Activated B cell treated with CpG ODN at 0.5 μM for 24 hours (primary cell): ENCODE results near the gene DYNC2H1. TPM values are rescaled to one million over a fixed set of nuclear protein-coding genes. Genes with fewer than 3 reads are reported as not detected.

Source experiments
- ATAC-seq: fragments of 200-7000 bp; cut with Tn5 transposase; one replicate; pipeline ENCODE4 v1.10.0; 2021; ENCODE audit warnings: low read depth, mild to moderate bottlenecking, moderate library complexity
- CTCF ChIA-PET: fragments of 350-600 bp; sonication (Branson Sonifier 250); formaldehyde crosslinking; loops from one replicate; lab custom pipeline; 2021; ENCODE audit warnings: antibody characterized with exemption; lab: Charles Lee
- POLR2A ChIA-PET: fragments of 350-600 bp; sonication (Branson Sonifier 250); formaldehyde crosslinking; loops from one replicate; lab custom pipeline; 2021; ENCODE audit warnings: antibody characterized with exemption; lab: Charles Lee
- DNase-seq: peaks from one replicate; pipeline ENCODE4 v3.0.0; 2022
- H3K27ac Mint-ChIP-seq: one replicate; pipeline ENCODE4 v1.8.0; 2020; ENCODE audit warnings: mixed read lengths
- H3K27me3 Mint-ChIP-seq: one replicate; pipeline ENCODE4 v1.8.0; 2021; ENCODE audit warnings: mixed read lengths
- H3K36me3 Mint-ChIP-seq: one replicate; pipeline ENCODE4 v1.8.0; 2021; ENCODE audit warnings: low read depth, mixed read lengths
- H3K4me1 Mint-ChIP-seq: one replicate; pipeline ENCODE4 v1.8.0; 2021; ENCODE audit warnings: mixed read lengths
- H3K4me3 Mint-ChIP-seq: one replicate; pipeline ENCODE4 v1.8.0; 2020; ENCODE audit warnings: mild to moderate bottlenecking, mixed read lengths
- H3K9me3 Mint-ChIP-seq: one replicate; pipeline ENCODE4 v1.8.0; 2020; ENCODE audit warnings: mixed read lengths
- intact Hi-C: fragments of 100-400 bp; cut with micrococcal nuclease; formaldehyde crosslinking; loops from one replicate; pipeline ENCODE4 v1.15.1; 2024
- total RNA-seq: library from RNA; stranded (reverse); gene quantifications from 2 replicates; pipeline ENCODE4 v1.2.3, GENCODE V29; 2022
- TF ChIP-seq, protein P1 (sequence below): fragments of 200-600 bp; IDR thresholded peaks from one replicate; pipeline ENCODE4 v1.8.0; 2022; ENCODE audit warnings: antibody characterized with exemption, mild to moderate bottlenecking

Gene DYNC2H1
- total RNA-seq, 1 donor from 2014 or later: 3.2 TPM

DNA sequence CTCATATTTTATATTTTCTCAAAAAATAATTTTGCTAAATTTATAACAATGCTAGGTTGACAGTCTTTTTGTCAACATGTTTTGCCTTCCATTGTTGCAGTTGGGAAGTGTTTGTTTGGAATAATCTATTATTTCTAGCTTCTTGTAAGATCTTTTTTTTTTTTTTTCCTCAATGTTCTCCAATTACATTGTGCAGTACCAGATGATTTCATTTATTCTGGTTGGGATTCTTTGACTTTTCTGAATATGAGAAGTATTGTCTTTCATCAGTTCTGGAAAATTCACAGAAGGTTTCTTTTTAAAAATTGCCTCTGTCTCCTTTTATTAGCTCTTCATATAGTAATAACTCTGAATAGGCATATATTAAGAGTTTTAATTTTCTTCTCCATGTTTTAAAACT lies 245.4 kb downstream of the DYNC2H1 start:
- POLR2A ChIA-PET: no interaction called here
- no peak overlapping the region for H3K27ac Mint-ChIP-seq
- H3K9me3 Mint-ChIP-seq: peaks cover 2% of the 10 kb centered on the region
- H3K36me3 Mint-ChIP-seq: no peaks in the 10 kb centered on the region
- H3K4me3 Mint-ChIP-seq: no peak overlapping the region
- CTCF ChIA-PET: no interaction called here
- no peak for DNase-seq
- intact Hi-C loops: no loop called here
- TF ChIP-seq, protein P1, sequence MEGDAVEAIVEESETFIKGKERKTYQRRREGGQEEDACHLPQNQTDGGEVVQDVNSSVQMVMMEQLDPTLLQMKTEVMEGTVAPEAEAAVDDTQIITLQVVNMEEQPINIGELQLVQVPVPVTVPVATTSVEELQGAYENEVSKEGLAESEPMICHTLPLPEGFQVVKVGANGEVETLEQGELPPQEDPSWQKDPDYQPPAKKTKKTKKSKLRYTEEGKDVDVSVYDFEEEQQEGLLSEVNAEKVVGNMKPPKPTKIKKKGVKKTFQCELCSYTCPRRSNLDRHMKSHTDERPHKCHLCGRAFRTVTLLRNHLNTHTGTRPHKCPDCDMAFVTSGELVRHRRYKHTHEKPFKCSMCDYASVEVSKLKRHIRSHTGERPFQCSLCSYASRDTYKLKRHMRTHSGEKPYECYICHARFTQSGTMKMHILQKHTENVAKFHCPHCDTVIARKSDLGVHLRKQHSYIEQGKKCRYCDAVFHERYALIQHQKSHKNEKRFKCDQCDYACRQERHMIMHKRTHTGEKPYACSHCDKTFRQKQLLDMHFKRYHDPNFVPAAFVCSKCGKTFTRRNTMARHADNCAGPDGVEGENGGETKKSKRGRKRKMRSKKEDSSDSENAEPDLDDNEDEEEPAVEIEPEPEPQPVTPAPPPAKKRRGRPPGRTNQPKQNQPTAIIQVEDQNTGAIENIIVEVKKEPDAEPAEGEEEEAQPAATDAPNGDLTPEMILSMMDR: no peak
- H3K27me3 Mint-ChIP-seq: no peaks in the 10 kb centered on the region
- H3K4me1 Mint-ChIP-seq: no peaks in the 10 kb centered on the region
- ATAC-seq: no peak

DNA sequence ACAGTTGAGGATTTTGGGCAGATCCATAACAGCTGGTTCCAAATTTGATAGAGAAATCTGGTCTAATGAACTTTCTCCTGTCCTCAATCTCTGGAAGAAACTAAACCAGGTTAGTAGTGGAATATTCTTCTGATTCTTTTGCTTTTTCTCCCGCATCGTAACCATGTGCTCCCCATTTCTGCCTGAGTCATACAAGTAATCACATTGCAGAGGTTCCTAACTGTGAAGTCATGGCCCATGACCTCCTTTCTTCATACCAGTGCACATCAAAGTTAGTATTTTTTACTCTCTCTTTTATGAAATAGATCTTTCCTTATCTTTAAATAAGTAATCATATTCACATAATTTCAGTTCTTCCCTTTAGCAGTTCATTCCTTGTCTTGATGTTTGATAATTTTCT lies 249.0 kb downstream of the DYNC2H1 start:
- ATAC-seq (no peak), DNase-seq (no peak)
- Mint-ChIP-seq H3K4me3 (no peak overlapping the region), H3K9me3 (no peaks in the 10 kb centered on the region), H3K27ac (no peak overlapping the region), H3K27me3 (no peaks in the 10 kb centered on the region), H3K4me1 (no peaks in the 10 kb centered on the region), H3K36me3 (no peaks in the 10 kb centered on the region)
- intact Hi-C loops: no loop called here
- POLR2A ChIA-PET: no interaction called here
- CTCF ChIA-PET: no interaction called here
- TF ChIP-seq, protein P1: no peak

DNA sequence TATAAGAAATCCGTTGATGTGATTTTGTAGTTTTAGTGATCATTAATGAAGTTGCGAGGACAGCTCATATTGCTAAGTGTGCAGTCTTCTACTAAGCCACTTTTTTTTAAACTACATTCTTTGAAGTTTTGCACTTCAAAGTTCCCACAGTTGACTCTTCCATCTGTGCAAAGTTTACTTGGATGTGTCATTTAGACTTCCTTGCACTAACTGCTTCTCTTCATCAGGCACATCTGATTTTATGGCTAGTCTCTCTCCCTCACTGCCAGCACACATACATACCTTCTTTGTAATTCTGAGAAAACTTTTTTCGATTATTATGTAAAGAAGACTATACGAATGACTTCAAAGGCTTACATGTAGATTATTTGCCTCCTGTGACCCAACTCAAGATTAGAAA lies 250.0 kb downstream of the DYNC2H1 start:
- intact Hi-C loops: no loop called here
- Mint-ChIP-seq H3K9me3 (no peaks in the 10 kb centered on the region), H3K27me3 (no peaks in the 10 kb centered on the region), H3K27ac (no peak overlapping the region), H3K36me3 (no peaks in the 10 kb centered on the region), H3K4me1 (no peaks in the 10 kb centered on the region), H3K4me3 (no peak overlapping the region)
- DNase-seq (no peak), ATAC-seq (no peak)
- CTCF ChIA-PET: no interaction called here
- POLR2A ChIA-PET: no interaction called here
- TF ChIP-seq, protein P1: no peak

DNA sequence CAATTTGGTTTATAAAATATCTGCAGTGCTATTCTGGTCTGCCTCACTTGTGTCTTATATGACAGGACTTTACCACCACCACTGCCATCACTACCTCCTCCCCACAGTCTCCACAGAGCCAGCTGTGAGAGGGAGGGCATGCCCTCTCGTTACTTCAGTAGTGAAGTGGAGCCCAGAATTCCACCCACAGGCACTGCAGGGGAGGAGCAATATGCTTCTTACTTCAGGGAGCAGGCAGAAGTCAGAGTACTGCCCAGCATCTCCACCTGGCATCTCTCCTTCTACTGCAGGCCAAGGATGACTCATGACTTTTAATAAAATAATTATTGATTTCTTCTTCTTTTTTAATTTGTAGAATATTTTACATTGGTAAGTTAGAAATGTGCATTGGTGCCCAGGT lies 255.5 kb downstream of the DYNC2H1 start:
- intact Hi-C loops: no loop called here
- Mint-ChIP-seq H3K27ac (no peak overlapping the region), H3K36me3 (no peaks in the 10 kb centered on the region), H3K27me3 (no peaks in the 10 kb centered on the region), H3K4me1 (no peaks in the 10 kb centered on the region), H3K9me3 (no peaks in the 10 kb centered on the region), H3K4me3 (no peak overlapping the region)
- no peak for DNase-seq
- ChIA-PET CTCF (no interaction called here), POLR2A (no interaction called here)
- TF ChIP-seq, protein P1: no peak
- no peak for ATAC-seq

DNA sequence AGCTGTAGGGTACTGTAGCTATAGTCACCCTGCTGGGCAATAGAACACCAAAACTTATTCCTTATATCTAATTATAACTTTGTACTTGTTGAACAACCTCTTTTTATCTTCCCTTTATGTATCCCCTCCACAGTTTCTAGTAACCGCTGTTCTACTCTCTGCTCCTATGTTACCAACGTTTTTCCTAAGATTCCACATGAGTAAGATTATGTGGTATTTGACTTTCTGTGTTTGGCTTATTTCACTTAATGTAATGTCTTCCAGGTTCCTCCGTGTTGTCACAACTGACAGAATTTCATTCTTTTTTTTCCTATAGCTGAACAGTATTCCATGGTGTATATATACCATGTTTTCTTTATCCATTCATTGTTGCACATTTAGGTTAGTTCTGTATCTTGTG lies 258.4 kb downstream of the DYNC2H1 start:
- Mint-ChIP-seq H3K27me3 (no peaks in the 10 kb centered on the region), H3K36me3 (no peaks in the 10 kb centered on the region), H3K9me3 (peaks cover 2% of the 10 kb centered on the region), H3K4me1 (no peaks in the 10 kb centered on the region), H3K27ac (no peak overlapping the region), H3K4me3 (no peak overlapping the region)
- ChIA-PET POLR2A (no interaction called here), CTCF (no interaction called here)
- ATAC-seq (no peak), DNase-seq (no peak)
- TF ChIP-seq, protein P1: no peak
- intact Hi-C loops: no loop called here
